Measurements from ENCODE around the gene PARP2.

PARP2 gene

GRCh38 chr14:20343092-20343861, at the start of gene PARP2:
PARP2 (plus strand) TSS chr14:20343635; CDS start chr14:20343642, 7 bp downstream.
- H3K4me2 ChIP-seq, result peak within 1 kb of the TSS; percentile 93

GRCh38 chr14:20294636-20295035, 48.8 kb upstream of the PARP2 start:
- H3K4me2 ChIP-seq, result no peak overlapping the region

More at GRCh38 chr14:20343092-20343861, at the start of gene PARP2:
- H3K4me3 ChIP-seq (IDR thresholded peaks at IDR 0.05; ENCODE audit: insufficient read depth, low read depth, low read length), result no peak within 1 kb of the TSS
- H3K79me2 ChIP-seq (ENCODE audit: insufficient read depth, low read depth), result no peaks in the 10 kb centered on the region; the same call in 1 of the 2 replicates
- no peaks in the 10 kb centered on the region for H3K27me3 ChIP-seq (ENCODE audit: insufficient read depth, low read depth)
- H3K27ac ChIP-seq, result peak within 1 kb of the TSS; percentile 73
- peak within 1 kb of the TSS; percentile 86 for H3K9ac ChIP-seq
- H3K36me3 ChIP-seq (ENCODE audit: insufficient read depth), result no peaks in the 10 kb centered on the region
- H3K4me1 ChIP-seq (ENCODE audit: low read depth, poor library complexity, severe bottlenecking), result peaks cover 11% of the 10 kb centered on the region
- no peaks in the 10 kb centered on the region for H4K20me1 ChIP-seq (ENCODE audit: insufficient read depth)
- H2AFZ ChIP-seq (ENCODE audit: low read depth), result peak within 1 kb of the TSS; percentile 79
- TF ChIP-seq CTCF (conservative IDR thresholded peaks at IDR 0.05; ENCODE audit: low read depth, low read length), result no peak

GRCh38 chr14:20295067-20295466, 48.4 kb upstream of the PARP2 start:
- H3K36me3 ChIP-seq (ENCODE audit: insufficient read depth), result no peaks in the 10 kb centered on the region
- TF ChIP-seq CTCF (conservative IDR thresholded peaks at IDR 0.05; ENCODE audit: low read depth, low read length), result no peak
- H3K4me3 ChIP-seq (IDR thresholded peaks at IDR 0.05; ENCODE audit: insufficient read depth, low read depth, low read length), result no peak overlapping the region
- H3K79me2 ChIP-seq (ENCODE audit: insufficient read depth, low read depth), result no peaks in the 10 kb centered on the region
- H2AFZ ChIP-seq (ENCODE audit: low read depth), result no peak overlapping the region
- H3K4me1 ChIP-seq (ENCODE audit: low read depth, poor library complexity, severe bottlenecking), result no peaks in the 10 kb centered on the region
- H3K27ac ChIP-seq, result no peak overlapping the region
- no peaks in the 10 kb centered on the region for H3K27me3 ChIP-seq (ENCODE audit: insufficient read depth, low read depth)
- H3K4me2 ChIP-seq, result no peak overlapping the region
- no peak overlapping the region for H3K9ac ChIP-seq
- no peaks in the 10 kb centered on the region for H4K20me1 ChIP-seq (ENCODE audit: insufficient read depth)

More at GRCh38 chr14:20294636-20295035, 48.8 kb upstream of the PARP2 start:
- Histone ChIP-seq H3K79me2 (ENCODE audit: insufficient read depth, low read depth) (no peaks in the 10 kb centered on the region), H2AFZ (ENCODE audit: low read depth) (no peak overlapping the region), H3K4me1 (ENCODE audit: low read depth, poor library complexity, severe bottlenecking) (no peaks in the 10 kb centered on the region), H3K36me3 (ENCODE audit: insufficient read depth) (no peaks in the 10 kb centered on the region), H4K20me1 (ENCODE audit: insufficient read depth) (no peaks in the 10 kb centered on the region), H3K9ac (no peak overlapping the region), H3K27me3 (ENCODE audit: insufficient read depth, low read depth) (no peaks in the 10 kb centered on the region), H3K4me3 (IDR thresholded peaks at IDR 0.05; ENCODE audit: insufficient read depth, low read depth, low read length) (no peak overlapping the region), H3K27ac (no peak overlapping the region)
- TF ChIP-seq CTCF (conservative IDR thresholded peaks at IDR 0.05; ENCODE audit: low read depth, low read length), result no peak

- Histone ChIP-seq H3K4me1 (ENCODE audit: low read depth, poor library complexity, severe bottlenecking) (peaks cover 30% of the 10 kb centered on the region), H4K20me1 (ENCODE audit: insufficient read depth) (no peaks in the 10 kb centered on the region), H3K27me3 (ENCODE audit: insufficient read depth, low read depth) (no peaks in the 10 kb centered on the region), H3K4me3 (IDR thresholded peaks at IDR 0.05; ENCODE audit: insufficient read depth, low read depth, low read length) (no peak overlapping the region), H2AFZ (ENCODE audit: low read depth) (no peak overlapping the region), H3K27ac (no peak overlapping the region), H3K36me3 (ENCODE audit: insufficient read depth) (no peaks in the 10 kb centered on the region), H3K79me2 (ENCODE audit: insufficient read depth, low read depth) (peaks cover 17% of the 10 kb centered on the region), H3K4me2 (no peak overlapping the region), H3K9ac (no peak overlapping the region)
- TF ChIP-seq CTCF (conservative IDR thresholded peaks at IDR 0.05; ENCODE audit: low read depth, low read length), result no peak
Observed at GRCh38 chr14:20302042-20302755, 41.2 kb upstream of the PARP2 start.
